Thyroid gland (tissue), 4 donors: ENCODE results near the gene KIRREL3. TPM values are rescaled to one million over a fixed set of nuclear protein-coding genes. Genes with fewer than 3 reads are reported as not detected.
"Not testable (repeated sequence)": the region's sequence is repeated elsewhere in the genome, so short reads cannot be mapped to it uniquely, and the experiment has no call there.

ENCODE experiments used
- DNase-seq, 2 donors: peaks; one replicate each; pipeline ENCODE4 v3.0.0-alpha.2; 2019
- H3K27ac ChIP-seq, 3 donors: fragments of 200-600 bp; sonication (generic); 1 replicate in 2 of 3; 2 replicates in 1 of 3; pipeline ENCODE4 v1.5.1; 2016 to 2019; ENCODE audit warnings: mild to moderate bottlenecking in 1 of 3, moderate library complexity in 1 of 3
- H3K27me3 ChIP-seq: fragments of 200-600 bp; sonication (generic); one replicate; pipeline ENCODE4 v1.5.1; 2019
- H3K36me3 ChIP-seq, 2 donors: fragments of 200-600 bp; sonication (generic); one replicate each; pipeline ENCODE4 v1.5.1; 2016 to 2019
- H3K4me1 ChIP-seq, 2 donors: fragments of 200-600 bp; sonication (generic); one replicate each; pipeline ENCODE4 v1.5.1; 2017 to 2019
- H3K4me3 ChIP-seq, 3 donors: fragments of 200-600 bp; sonication (generic); replicated peaks in 1 of 3; 1 replicate in 2 of 3; 2 replicates in 1 of 3; pipeline ENCODE4 v1.5.1; 2016; ENCODE audit warnings: mild to moderate bottlenecking in 1 of 3
- H3K9me3 ChIP-seq: fragments of 200-600 bp; sonication (generic); one replicate; pipeline ENCODE4 v1.5.1; 2017
- POLR2A ChIP-seq, 2 donors: fragments of 450-650 bp; IDR thresholded peaks; one replicate each; pipeline ENCODE4 v1.6.1; 2017; ENCODE audit warnings: antibody characterized with exemption in 2 of 2, mild to moderate bottlenecking in 2 of 2, moderate library complexity in 1 of 2
- WGBS, 2 donors: methylation state at CpG; one replicate each; pipeline ENCODE4 v1.1.5; 2017; 5-methylcytosine and 5-hydroxymethylcytosine counted together
- intact Hi-C: fragments of 100-400 bp; cut with DNase I; formaldehyde crosslinking; loops from one replicate; pipeline ENCODE4 v1.15.1; 2023
- total RNA-seq, 4 donors: library from RNA; depleted of rRNA; stranded (reverse); fragments of >200 nt; gene quantifications; one replicate each; pipeline ENCODE4 v1.2.3, GENCODE V29; 2016
- TF ChIP-seq, protein P1 (sequence below), 6 experiments: fragments of 200-600 bp in 3 of 6; fragments of 450-650 bp in 3 of 6; sonication (generic) in 3 of 6; IDR thresholded peaks; one replicate each; pipeline ENCODE4 v1.5.1; 2016 to 2019; ENCODE audit warnings: antibody characterized with exemption in 6 of 6, mild to moderate bottlenecking in 2 of 6, inconsistent platforms in 1 of 6, moderate library complexity in 1 of 6

Gene KIRREL3
- total RNA-seq, 4 donors from 2014 or later, result 0.78 TPM; not detected in 3

GRCh38 chr11:126965331-126965730 is 35.2 kb downstream of the KIRREL3 start:
- Histone ChIP-seq H3K36me3 (no peaks in the 10 kb centered on the region), H3K4me3 (no peak overlapping the region), H3K4me1 (no peaks in the 10 kb centered on the region), H3K27ac (no peak overlapping the region), H3K27me3 (no peaks in the 10 kb centered on the region), H3K9me3 (no peaks in the 10 kb centered on the region)
- WGBS, 2 donors, result 66 to 85% methylated on average over 6 of the region's 6 CpGs
- no peak for DNase-seq
- intact Hi-C loops, result no loop called here
- TF ChIP-seq, protein P1, sequence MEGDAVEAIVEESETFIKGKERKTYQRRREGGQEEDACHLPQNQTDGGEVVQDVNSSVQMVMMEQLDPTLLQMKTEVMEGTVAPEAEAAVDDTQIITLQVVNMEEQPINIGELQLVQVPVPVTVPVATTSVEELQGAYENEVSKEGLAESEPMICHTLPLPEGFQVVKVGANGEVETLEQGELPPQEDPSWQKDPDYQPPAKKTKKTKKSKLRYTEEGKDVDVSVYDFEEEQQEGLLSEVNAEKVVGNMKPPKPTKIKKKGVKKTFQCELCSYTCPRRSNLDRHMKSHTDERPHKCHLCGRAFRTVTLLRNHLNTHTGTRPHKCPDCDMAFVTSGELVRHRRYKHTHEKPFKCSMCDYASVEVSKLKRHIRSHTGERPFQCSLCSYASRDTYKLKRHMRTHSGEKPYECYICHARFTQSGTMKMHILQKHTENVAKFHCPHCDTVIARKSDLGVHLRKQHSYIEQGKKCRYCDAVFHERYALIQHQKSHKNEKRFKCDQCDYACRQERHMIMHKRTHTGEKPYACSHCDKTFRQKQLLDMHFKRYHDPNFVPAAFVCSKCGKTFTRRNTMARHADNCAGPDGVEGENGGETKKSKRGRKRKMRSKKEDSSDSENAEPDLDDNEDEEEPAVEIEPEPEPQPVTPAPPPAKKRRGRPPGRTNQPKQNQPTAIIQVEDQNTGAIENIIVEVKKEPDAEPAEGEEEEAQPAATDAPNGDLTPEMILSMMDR (IDR thresholded peaks at IDR 0.05), result no peak
- no peak for TF ChIP-seq POLR2A (IDR thresholded peaks at IDR 0.05)

DNA sequence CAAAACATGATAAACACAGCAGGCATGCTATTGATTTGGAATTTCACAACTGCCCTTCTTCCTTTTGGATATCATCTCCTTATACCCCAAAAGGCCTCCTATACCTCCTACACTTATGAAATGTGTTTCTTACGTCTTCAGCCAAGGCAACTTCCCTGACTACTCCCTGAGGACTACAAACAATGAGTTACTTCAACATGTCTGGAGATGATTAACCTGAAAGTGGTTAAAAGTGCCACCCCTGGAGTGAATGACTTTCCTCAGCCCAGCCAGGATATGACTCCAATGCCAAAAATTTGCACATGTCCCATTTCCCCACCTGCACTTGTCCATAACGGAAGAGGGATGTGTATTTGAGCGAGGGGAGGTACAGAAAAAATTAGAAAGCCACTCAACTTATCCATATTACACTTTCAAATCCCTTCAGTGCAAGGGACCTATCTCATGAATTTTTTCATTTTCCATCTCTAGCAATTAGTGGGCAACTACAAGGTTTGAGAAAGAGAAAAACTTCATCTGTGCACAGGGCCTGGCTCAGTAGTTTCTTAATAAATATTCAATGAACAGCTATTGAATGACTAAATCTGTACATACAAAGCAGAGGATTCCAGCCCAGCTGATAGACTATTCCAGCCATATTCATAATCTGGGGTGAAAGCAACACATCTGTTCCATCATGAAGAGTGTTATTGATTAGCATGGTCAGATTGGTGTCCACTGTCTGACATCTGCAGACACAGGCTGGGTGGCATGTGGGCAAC is 36.8 kb downstream of the KIRREL3 start:
- no peaks in the 10 kb centered on the region for H3K9me3 ChIP-seq
- no peaks in the 10 kb centered on the region for H3K4me1 ChIP-seq
- H3K27ac ChIP-seq, result no peak overlapping the region
- intact Hi-C loops, result no loop called here
- H3K27me3 ChIP-seq, result no peaks in the 10 kb centered on the region
- WGBS, 2 donors, result 70 to 75% methylated on average over 3 of the region's 3 CpGs
- no peaks in the 10 kb centered on the region for H3K36me3 ChIP-seq
- no peak overlapping the region for H3K4me3 ChIP-seq
- no peak for TF ChIP-seq POLR2A (IDR thresholded peaks at IDR 0.05)
- TF ChIP-seq, protein P1 (IDR thresholded peaks at IDR 0.05), result no peak
- DNase-seq, result no peak

- Histone ChIP-seq H3K36me3 (no peaks in the 10 kb centered on the region), H3K4me3 (no peak overlapping the region), H3K9me3 (no peaks in the 10 kb centered on the region), H3K27me3 (no peaks in the 10 kb centered on the region), H3K27ac (no peak overlapping the region), H3K4me1 (no peaks in the 10 kb centered on the region)
- TF ChIP-seq, protein P1 (IDR thresholded peaks at IDR 0.05), result no peak
- WGBS, 2 donors, result 41 to 78% methylated on average over 1 of the region's 1 CpG
- intact Hi-C loops, result no loop called here
- DNase-seq, result no peak
Measured at GRCh38 chr11:126963115-126963514, 37.5 kb downstream of the KIRREL3 start.

- no peaks in the 10 kb centered on the region for H3K4me1 ChIP-seq
- 59 to 63% methylated on average over 4 of the region's 4 CpGs for WGBS, 2 donors
- TF ChIP-seq POLR2A (IDR thresholded peaks at IDR 0.05), result no peak
- TF ChIP-seq, protein P1 (IDR thresholded peaks at IDR 0.05), result no peak
- no peaks in the 10 kb centered on the region for H3K27me3 ChIP-seq
- no peak overlapping the region for H3K4me3 ChIP-seq
- no peaks in the 10 kb centered on the region for H3K36me3 ChIP-seq
- H3K27ac ChIP-seq, result no peak overlapping the region
- intact Hi-C loops, result no loop called here
- DNase-seq, result no peak
- no peaks in the 10 kb centered on the region for H3K9me3 ChIP-seq
Measured at GRCh38 chr11:126959700-126960099, 40.9 kb downstream of the KIRREL3 start.

- Histone ChIP-seq H3K27ac (no peak overlapping the region), H3K4me1 (no peaks in the 10 kb centered on the region), H3K9me3 (no peaks in the 10 kb centered on the region), H3K4me3 (no peak overlapping the region), H3K27me3 (no peaks in the 10 kb centered on the region), H3K36me3 (no peaks in the 10 kb centered on the region)
- no peak for DNase-seq
- TF ChIP-seq, protein P1 (IDR thresholded peaks at IDR 0.05), result no peak
- no peak for TF ChIP-seq POLR2A (IDR thresholded peaks at IDR 0.05)
- intact Hi-C loops, result no loop called here
- WGBS, 2 donors, result 82 to 88% methylated on average over 10 of the region's 10 CpGs
Measured at GRCh38 chr11:126956635-126957034, 43.9 kb downstream of the KIRREL3 start.

- H3K9me3 ChIP-seq, H3K4me3 ChIP-seq, H3K36me3 ChIP-seq, intact Hi-C loops, H3K27ac ChIP-seq, DNase-seq, H3K27me3 ChIP-seq, H3K4me1 ChIP-seq: not testable (repeated sequence)
- WGBS, 2 donors, result 91 to 95% methylated on average over 2 of the region's 2 CpGs
Measured at GRCh38 chr11:126952533-126952932, 48.0 kb downstream of the KIRREL3 start.
